Body of pancreas (tissue), 4 donors: ENCODE results near the gene SORL1.

Experiments used
- POLR2A ChIP-seq, 3 donors: fragments of 450-650 bp; IDR thresholded peaks; one replicate each; pipeline ENCODE4 v1.6.1; 2016; ENCODE audit warnings: antibody characterized with exemption in 3 of 3, mild to moderate bottlenecking in 2 of 3
- TF ChIP-seq, protein P1 (sequence below), 7 experiments: fragments of 450-650 bp in 4 of 7; fragments of 200-600 bp in 3 of 7; sonication (generic) in 3 of 7; IDR thresholded peaks; one replicate each; pipeline ENCODE4 v1.5.1; 2016 to 2019; ENCODE audit warnings: antibody characterized with exemption in 7 of 7

DNA sequence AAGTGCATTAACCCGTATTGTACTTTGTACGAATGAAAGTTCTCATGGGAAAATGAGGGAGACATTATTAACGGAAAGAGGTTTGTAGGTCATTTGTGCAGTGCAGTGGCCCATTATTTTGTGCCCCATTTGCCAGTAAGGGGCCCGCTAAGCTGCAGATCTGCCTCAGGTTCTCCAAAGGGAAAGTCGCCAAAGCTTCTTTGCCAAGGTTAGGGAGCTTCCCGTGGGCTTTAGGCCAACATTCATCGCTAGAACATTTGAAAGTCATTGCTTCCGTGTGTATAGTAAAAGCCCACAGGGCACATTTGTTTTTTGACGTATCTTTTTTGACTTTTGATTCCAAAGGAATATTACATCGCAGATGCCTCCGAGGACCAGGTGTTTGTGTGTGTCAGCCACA, 61.7 kb downstream of the SORL1 start:
- TF ChIP-seq, protein P1, sequence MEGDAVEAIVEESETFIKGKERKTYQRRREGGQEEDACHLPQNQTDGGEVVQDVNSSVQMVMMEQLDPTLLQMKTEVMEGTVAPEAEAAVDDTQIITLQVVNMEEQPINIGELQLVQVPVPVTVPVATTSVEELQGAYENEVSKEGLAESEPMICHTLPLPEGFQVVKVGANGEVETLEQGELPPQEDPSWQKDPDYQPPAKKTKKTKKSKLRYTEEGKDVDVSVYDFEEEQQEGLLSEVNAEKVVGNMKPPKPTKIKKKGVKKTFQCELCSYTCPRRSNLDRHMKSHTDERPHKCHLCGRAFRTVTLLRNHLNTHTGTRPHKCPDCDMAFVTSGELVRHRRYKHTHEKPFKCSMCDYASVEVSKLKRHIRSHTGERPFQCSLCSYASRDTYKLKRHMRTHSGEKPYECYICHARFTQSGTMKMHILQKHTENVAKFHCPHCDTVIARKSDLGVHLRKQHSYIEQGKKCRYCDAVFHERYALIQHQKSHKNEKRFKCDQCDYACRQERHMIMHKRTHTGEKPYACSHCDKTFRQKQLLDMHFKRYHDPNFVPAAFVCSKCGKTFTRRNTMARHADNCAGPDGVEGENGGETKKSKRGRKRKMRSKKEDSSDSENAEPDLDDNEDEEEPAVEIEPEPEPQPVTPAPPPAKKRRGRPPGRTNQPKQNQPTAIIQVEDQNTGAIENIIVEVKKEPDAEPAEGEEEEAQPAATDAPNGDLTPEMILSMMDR (IDR thresholded peaks at IDR 0.05), result no peak
- no peak for TF ChIP-seq POLR2A (IDR thresholded peaks at IDR 0.05)
